BLaER1 (cell line): ENCODE data around the gene NXPH2.

ENCODE experiments used
- H3K27ac ChIP-seq: shearing (Covaris generic); formaldehyde crosslinking; 2 replicates; pipeline ENCODE4 v1.8.1; 2022
- H3K27me3 ChIP-seq: shearing (Covaris generic); formaldehyde crosslinking; 2 replicates; pipeline ENCODE4 v1.8.1; 2022
- H3K36me3 ChIP-seq: shearing (Covaris generic); formaldehyde crosslinking; 2 replicates; pipeline ENCODE4 v1.8.1; 2022
- H3K4me1 ChIP-seq: shearing (Covaris generic); formaldehyde crosslinking; 2 replicates; pipeline ENCODE4 v1.8.1; 2022
- H3K4me2 ChIP-seq: shearing (Covaris generic); formaldehyde crosslinking; 2 replicates; pipeline ENCODE4 v1.8.1; 2022
- H3K4me3 ChIP-seq: shearing (Covaris generic); formaldehyde crosslinking; 2 replicates; pipeline ENCODE4 v1.8.1; 2022
- H3K9ac ChIP-seq: shearing (Covaris generic); formaldehyde crosslinking; 2 replicates; pipeline ENCODE4 v1.8.1; 2022
- H3K9me3 ChIP-seq: shearing (Covaris generic); formaldehyde crosslinking; 2 replicates; pipeline ENCODE4 v1.8.1; 2022
- H4K20me1 ChIP-seq: shearing (Covaris generic); formaldehyde crosslinking; 2 replicates; pipeline ENCODE4 v1.8.1; 2022
- Cebpa-rat ChIP-seq: shearing (Covaris generic); IDR thresholded peaks from 2 replicates; pipeline ENCODE4 v1.8.1; 2022

NXPH2 gene

GRCh38 chr2:138787053-138787666 is 7.0 kb upstream of the NXPH2 start:
- H3K4me3 ChIP-seq, result no peak overlapping the region
- no peaks in the 10 kb centered on the region for H4K20me1 ChIP-seq
- no peaks in the 10 kb centered on the region for H3K36me3 ChIP-seq
- no peak overlapping the region for H3K27ac ChIP-seq
- H3K9ac ChIP-seq, result no peak overlapping the region
- no peaks in the 10 kb centered on the region for H3K27me3 ChIP-seq
- H3K4me2 ChIP-seq, result no peak overlapping the region
- no peaks in the 10 kb centered on the region for H3K4me1 ChIP-seq
- TF ChIP-seq Cebpa-rat, result no peak
- H3K9me3 ChIP-seq, result no peaks in the 10 kb centered on the region

GRCh38 chr2:138782383-138782782 is 2.2 kb upstream of the NXPH2 start:
- Histone ChIP-seq H3K27ac (no peak overlapping the region), H3K4me3 (no peak overlapping the region), H3K27me3 (no peaks in the 10 kb centered on the region), H3K9ac (no peak overlapping the region), H3K9me3 (peaks cover 25% of the 10 kb centered on the region), H3K36me3 (no peaks in the 10 kb centered on the region), H3K4me2 (no peak overlapping the region), H4K20me1 (no peaks in the 10 kb centered on the region), H3K4me1 (no peaks in the 10 kb centered on the region)
- no peak for TF ChIP-seq Cebpa-rat

- H3K9ac ChIP-seq, result no peak overlapping the region
- H4K20me1 ChIP-seq, result no peaks in the 10 kb centered on the region
- no peaks in the 10 kb centered on the region for H3K4me1 ChIP-seq
- H3K36me3 ChIP-seq, result no peaks in the 10 kb centered on the region
- no peak overlapping the region for H3K4me3 ChIP-seq
- no peaks in the 10 kb centered on the region for H3K27me3 ChIP-seq
- H3K4me2 ChIP-seq, result no peak overlapping the region
- H3K9me3 ChIP-seq, result peaks cover 25% of the 10 kb centered on the region
- H3K27ac ChIP-seq, result no peak overlapping the region
- TF ChIP-seq Cebpa-rat, result no peak
Measured at GRCh38 chr2:138780908-138781307, 718 bp upstream of the NXPH2 start.

- Histone ChIP-seq H4K20me1 (no peaks in the 10 kb centered on the region), H3K4me2 (no peak overlapping the region), H3K9me3 (peaks cover 25% of the 10 kb centered on the region), H3K27ac (no peak overlapping the region), H3K36me3 (no peaks in the 10 kb centered on the region), H3K27me3 (no peaks in the 10 kb centered on the region), H3K4me3 (no peak overlapping the region), H3K4me1 (no peaks in the 10 kb centered on the region), H3K9ac (no peak overlapping the region)
- no peak for TF ChIP-seq Cebpa-rat
Measured at GRCh38 chr2:138780446-138780880, 273 bp upstream of the NXPH2 start.

GRCh38 chr2:138779406-138779780 is 797 bp downstream of the NXPH2 start:
- Histone ChIP-seq H3K27ac (no peak overlapping the region), H3K9ac (no peak overlapping the region), H4K20me1 (no peaks in the 10 kb centered on the region), H3K27me3 (no peaks in the 10 kb centered on the region), H3K4me3 (no peak overlapping the region), H3K36me3 (no peaks in the 10 kb centered on the region), H3K4me2 (no peak overlapping the region), H3K9me3 (peaks cover 25% of the 10 kb centered on the region), H3K4me1 (no peaks in the 10 kb centered on the region)
- TF ChIP-seq Cebpa-rat, result no peak

GRCh38 chr2:138777996-138778395 is 2.2 kb downstream of the NXPH2 start:
- Histone ChIP-seq H3K4me1 (no peaks in the 10 kb centered on the region), H3K9ac (no peak overlapping the region), H3K36me3 (no peaks in the 10 kb centered on the region), H3K27ac (no peak overlapping the region), H3K9me3 (peaks cover 25% of the 10 kb centered on the region), H3K27me3 (no peaks in the 10 kb centered on the region), H4K20me1 (no peaks in the 10 kb centered on the region), H3K4me3 (no peak overlapping the region), H3K4me2 (no peak overlapping the region)
- TF ChIP-seq Cebpa-rat, result no peak

- Histone ChIP-seq H3K4me3 (no peak overlapping the region), H3K27ac (no peak overlapping the region), H4K20me1 (no peaks in the 10 kb centered on the region), H3K27me3 (no peaks in the 10 kb centered on the region), H3K4me1 (no peaks in the 10 kb centered on the region), H3K9ac (no peak overlapping the region), H3K4me2 (no peak overlapping the region), H3K36me3 (no peaks in the 10 kb centered on the region), H3K9me3 (peaks cover 18% of the 10 kb centered on the region)
- no peak for TF ChIP-seq Cebpa-rat
Measured at GRCh38 chr2:138775736-138776135, 4.5 kb downstream of the NXPH2 start.

- no peaks in the 10 kb centered on the region for H3K36me3 ChIP-seq
- no peaks in the 10 kb centered on the region for H3K9me3 ChIP-seq
- no peaks in the 10 kb centered on the region for H3K4me1 ChIP-seq
- H3K27me3 ChIP-seq, result no peaks in the 10 kb centered on the region
- H3K4me3 ChIP-seq, result no peak overlapping the region
- TF ChIP-seq Cebpa-rat, result no peak
- no peak overlapping the region for H3K27ac ChIP-seq
- H3K4me2 ChIP-seq, result no peak overlapping the region
- H3K9ac ChIP-seq, result no peak overlapping the region
- H4K20me1 ChIP-seq, result no peaks in the 10 kb centered on the region
Measured at GRCh38 chr2:138771534-138771933, 8.7 kb downstream of the NXPH2 start.

- no peaks in the 10 kb centered on the region for H3K9me3 ChIP-seq
- TF ChIP-seq Cebpa-rat, result no peak
Measured at GRCh38 chr2:138767101-138767500, 13.1 kb downstream of the NXPH2 start.

GRCh38 chr2:138766464-138766863 is 13.7 kb downstream of the NXPH2 start:
- Histone ChIP-seq H3K9me3 (no peaks in the 10 kb centered on the region), H3K9ac (no peak overlapping the region), H3K27me3 (no peaks in the 10 kb centered on the region), H4K20me1 (no peaks in the 10 kb centered on the region), H3K4me1 (no peaks in the 10 kb centered on the region), H3K36me3 (no peaks in the 10 kb centered on the region), H3K4me2 (no peak overlapping the region), H3K4me3 (no peak overlapping the region), H3K27ac (no peak overlapping the region)
- TF ChIP-seq Cebpa-rat, result no peak

More at GRCh38 chr2:138767101-138767500, 13.1 kb downstream of the NXPH2 start:
- Histone ChIP-seq H3K4me2 (no peak overlapping the region), H3K27me3 (no peaks in the 10 kb centered on the region), H4K20me1 (no peaks in the 10 kb centered on the region), H3K9ac (no peak overlapping the region), H3K36me3 (no peaks in the 10 kb centered on the region), H3K4me3 (no peak overlapping the region), H3K27ac (no peak overlapping the region), H3K4me1 (no peaks in the 10 kb centered on the region)

GRCh38 chr2:138763971-138764370 is 16.2 kb downstream of the NXPH2 start:
- Histone ChIP-seq H3K36me3 (no peaks in the 10 kb centered on the region), H3K27ac (no peak overlapping the region), H3K4me1 (no peaks in the 10 kb centered on the region), H3K27me3 (no peaks in the 10 kb centered on the region), H3K4me3 (no peak overlapping the region), H4K20me1 (no peaks in the 10 kb centered on the region), H3K9ac (no peak overlapping the region), H3K9me3 (no peaks in the 10 kb centered on the region), H3K4me2 (no peak overlapping the region)
- TF ChIP-seq Cebpa-rat, result no peak
